ENCODE measurements around the gene NMNAT2.
"Not testable (repeated sequence)": the region's sequence is repeated elsewhere in the genome, so short reads cannot be mapped to it uniquely, and the experiment has no call there.

Gene NMNAT2

GRCh38 chr1:183416850-183417771, 1.1 kb downstream of the NMNAT2 start:
- DNase-seq, result peak; percentile 65

- no peak for DNase-seq
Observed at GRCh38 chr1:183414365-183414764, 3.8 kb downstream of the NMNAT2 start.

- no peak for DNase-seq
Observed at GRCh38 chr1:183411091-183411490, 7.1 kb downstream of the NMNAT2 start.

- no peak for DNase-seq
Observed at GRCh38 chr1:183407961-183408360, 10.2 kb downstream of the NMNAT2 start.

- DNase-seq, result no peak
Observed at GRCh38 chr1:183407474-183407873, 10.7 kb downstream of the NMNAT2 start.

GRCh38 chr1:183404476-183404875, 13.7 kb downstream of the NMNAT2 start:
- DNase-seq, result no peak

- DNase-seq, result no peak
Observed at GRCh38 chr1:183403498-183403897, 14.7 kb downstream of the NMNAT2 start.

- not testable (repeated sequence) for DNase-seq
Observed at GRCh38 chr1:183401565-183401964, 16.6 kb downstream of the NMNAT2 start.

- DNase-seq, result no peak
Observed at GRCh38 chr1:183394435-183394834, 23.7 kb downstream of the NMNAT2 start.

- no peak for DNase-seq
Observed at GRCh38 chr1:183391863-183392262, 26.3 kb downstream of the NMNAT2 start.

GRCh38 chr1:183390561-183390960, 27.6 kb downstream of the NMNAT2 start:
- no peak for DNase-seq

GRCh38 chr1:183388735-183389134, 29.4 kb downstream of the NMNAT2 start:
- no peak for DNase-seq

- no peak for DNase-seq
Observed at GRCh38 chr1:183385340-183386144, 32.6 kb downstream of the NMNAT2 start.

- no peak for DNase-seq
Observed at GRCh38 chr1:183379951-183380350, 38.2 kb downstream of the NMNAT2 start.

- no peak for DNase-seq
Observed at GRCh38 chr1:183375381-183375780, 42.8 kb downstream of the NMNAT2 start.

GRCh38 chr1:183374825-183375224, 43.4 kb downstream of the NMNAT2 start:
- no peak for DNase-seq

GRCh38 chr1:183372586-183373230, 45.5 kb downstream of the NMNAT2 start:
- no peak for DNase-seq

- no peak for DNase-seq
Observed at GRCh38 chr1:183370399-183371058, 47.7 kb downstream of the NMNAT2 start.

GRCh38 chr1:183368213-183369108, 49.7 kb downstream of the NMNAT2 start:
- DNase-seq, result no peak

- DNase-seq, result no peak
Observed at GRCh38 chr1:183366116-183366515, 52.1 kb downstream of the NMNAT2 start.

- DNase-seq, result no peak
Observed at GRCh38 chr1:183365676-183366075, 52.5 kb downstream of the NMNAT2 start.

GRCh38 chr1:183365093-183365492, 53.1 kb downstream of the NMNAT2 start:
- DNase-seq, result no peak
